HG03045 (cell line): ENCODE measurements around the gene BAX.

ENCODE experiments used
- ATAC-seq: cut with Tn5 transposase; IDR thresholded peaks from one replicate; pipeline ENCODE4 v1.9.1; 2021; ENCODE audit warnings: mild to moderate bottlenecking, moderate library complexity; ENCODE audit not compliant: unreplicated experiment

Gene BAX

DNA sequence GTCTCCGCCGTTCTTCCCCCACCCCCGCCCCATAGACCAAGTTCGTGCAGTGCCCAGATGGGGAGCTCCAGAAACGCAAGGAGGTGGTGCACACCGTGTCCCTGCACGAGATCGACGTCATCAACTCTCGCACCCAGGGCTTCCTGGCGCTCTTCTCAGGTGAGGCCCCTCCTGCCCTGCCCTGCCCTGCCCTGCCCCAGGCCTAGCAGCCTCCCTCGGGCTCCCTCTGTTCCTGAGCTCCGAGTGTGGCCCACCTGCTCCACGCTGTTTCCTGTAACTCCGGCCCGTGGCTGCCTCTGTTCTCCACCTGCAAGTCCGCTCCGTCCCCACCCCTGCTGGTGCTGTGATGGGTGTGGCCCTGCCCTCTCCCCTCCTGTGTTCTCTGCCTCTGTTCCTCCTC is 55.8 kb downstream of the BAX start:
- no peak for ATAC-seq

DNA sequence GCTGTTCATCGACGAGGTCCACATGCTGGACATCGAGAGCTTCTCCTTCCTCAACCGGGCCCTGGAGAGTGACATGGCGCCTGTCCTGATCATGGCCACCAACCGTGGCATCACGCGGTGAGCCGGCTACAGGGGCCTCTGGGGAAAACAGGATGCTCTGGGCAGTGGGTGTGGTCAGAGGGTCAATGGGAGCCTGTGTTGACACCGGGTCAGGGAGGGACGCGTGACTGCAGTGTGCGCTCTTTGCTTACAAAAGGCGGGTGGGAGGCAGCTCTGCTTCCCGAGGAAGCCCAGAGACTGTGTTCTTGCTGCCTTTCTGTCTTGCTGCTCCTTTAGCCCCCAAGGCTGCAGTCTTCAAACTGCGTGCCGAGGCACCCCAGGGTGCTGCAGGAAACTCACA is 56.5 kb downstream of the BAX start:
- no peak for ATAC-seq
